Panc1 (cell line): Measurements from ENCODE around the gene DCC.

Source experiments
- POLR2AphosphoS5 ChIP-seq: IDR thresholded peaks from 2 replicates; pipeline ENCODE4 v1.6.1; 2012; ENCODE audit warnings: mild to moderate bottlenecking, low read depth, low read length, moderate library complexity
- TCF7L2 ChIP-seq: IDR thresholded peaks from 2 replicates; pipeline ENCODE4 v1.6.1; 2011; ENCODE audit warnings: mild to moderate bottlenecking, low read depth, low read length, inconsistent platforms
- TF ChIP-seq, protein P1 (sequence below): fragments of 450-650 bp; IDR thresholded peaks from 2 replicates; pipeline ENCODE4 v1.5.1; 2017; ENCODE audit warnings: mild to moderate bottlenecking

GRCh38 chr18:52510139-52510538 lies 170.1 kb downstream of the DCC start:
- TF ChIP-seq, protein P1, sequence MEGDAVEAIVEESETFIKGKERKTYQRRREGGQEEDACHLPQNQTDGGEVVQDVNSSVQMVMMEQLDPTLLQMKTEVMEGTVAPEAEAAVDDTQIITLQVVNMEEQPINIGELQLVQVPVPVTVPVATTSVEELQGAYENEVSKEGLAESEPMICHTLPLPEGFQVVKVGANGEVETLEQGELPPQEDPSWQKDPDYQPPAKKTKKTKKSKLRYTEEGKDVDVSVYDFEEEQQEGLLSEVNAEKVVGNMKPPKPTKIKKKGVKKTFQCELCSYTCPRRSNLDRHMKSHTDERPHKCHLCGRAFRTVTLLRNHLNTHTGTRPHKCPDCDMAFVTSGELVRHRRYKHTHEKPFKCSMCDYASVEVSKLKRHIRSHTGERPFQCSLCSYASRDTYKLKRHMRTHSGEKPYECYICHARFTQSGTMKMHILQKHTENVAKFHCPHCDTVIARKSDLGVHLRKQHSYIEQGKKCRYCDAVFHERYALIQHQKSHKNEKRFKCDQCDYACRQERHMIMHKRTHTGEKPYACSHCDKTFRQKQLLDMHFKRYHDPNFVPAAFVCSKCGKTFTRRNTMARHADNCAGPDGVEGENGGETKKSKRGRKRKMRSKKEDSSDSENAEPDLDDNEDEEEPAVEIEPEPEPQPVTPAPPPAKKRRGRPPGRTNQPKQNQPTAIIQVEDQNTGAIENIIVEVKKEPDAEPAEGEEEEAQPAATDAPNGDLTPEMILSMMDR: no peak
- TF ChIP-seq POLR2AphosphoS5: no peak
- TF ChIP-seq TCF7L2: no peak
